Stimulated activated CD8-positive, alpha-beta memory T cell treated with anti-CD3 and anti-CD28 coated beads, Interleukin-2, amount 100 ng/mL, for 48 hours (primary cell): ENCODE results near the gene TRAPPC2B.

Experiments used
- DNase-seq, 2 donors: peaks; one replicate each; pipeline ENCODE4 v3.0.0-alpha.2; 2020; ENCODE audit warnings: low read depth in 2 of 2

TRAPPC2B gene

DNA sequence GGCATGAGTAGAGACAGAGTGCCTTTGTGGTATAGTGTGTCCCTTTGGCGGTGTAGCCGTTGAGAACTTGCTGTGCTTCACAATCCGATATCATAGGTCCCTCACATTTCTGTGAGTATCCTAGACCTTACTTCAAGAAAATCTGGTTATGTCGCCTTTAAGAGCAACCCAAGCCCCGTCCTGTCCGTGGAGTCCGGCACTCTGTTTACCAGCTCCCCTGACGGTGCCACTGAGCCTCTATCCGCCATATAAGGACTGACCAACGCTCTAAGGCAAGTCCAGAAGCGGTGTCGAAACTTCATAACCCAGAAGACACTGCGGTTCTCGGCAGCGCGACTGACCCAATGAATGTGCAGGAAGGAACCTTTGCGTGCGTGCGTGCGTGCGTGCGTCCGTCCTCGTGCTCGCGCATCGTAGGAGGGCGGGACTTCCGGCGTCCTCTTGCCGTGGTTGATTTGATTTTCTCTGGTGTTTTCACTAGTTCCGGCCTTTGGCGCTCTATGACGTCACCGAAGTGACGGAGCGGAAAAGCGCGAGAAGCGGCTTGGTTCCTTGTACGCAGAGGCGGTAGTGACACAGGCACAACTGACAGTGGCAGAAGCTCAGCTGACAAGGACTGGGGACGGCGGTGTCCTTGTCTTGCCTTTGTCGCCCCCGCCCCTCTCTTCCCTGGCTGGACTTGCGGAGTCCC is at the start of gene TRAPPC2B, which contains the start of gene ZNF547:
Gene TRAPPC2B, plus strand, starts transcription at position 555 of the 691 bp plus-strand sequence. CDS start 1,283 bp downstream, outside the sequence.
Gene ZNF547, plus strand, starts transcription at position 555 of the 691 bp plus-strand sequence. CDS start 5,005 bp downstream, outside the sequence.
- peak; percentile 92 to 94 for DNase-seq

DNA sequence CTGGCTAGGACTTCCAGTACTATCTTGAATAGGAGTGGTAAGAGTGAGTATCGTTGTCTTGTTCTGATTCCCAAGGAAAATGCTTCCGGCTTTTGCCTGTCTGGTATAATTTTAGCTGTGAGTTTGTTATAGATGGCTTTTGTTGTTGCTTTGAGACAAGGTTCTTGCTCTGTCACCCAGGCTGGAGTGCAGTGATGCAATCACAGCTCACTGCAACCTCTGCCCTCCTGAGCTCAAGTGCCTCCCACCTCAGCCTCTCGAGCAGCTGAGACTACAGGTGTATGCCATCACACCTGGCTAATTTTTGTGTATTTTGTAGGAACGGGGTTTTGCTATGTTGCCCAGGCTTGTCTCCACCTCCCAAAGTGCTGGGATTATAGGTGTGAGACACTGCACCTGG is 49.2 kb upstream of the TRAPPC2B start:
- no peak for DNase-seq

DNA sequence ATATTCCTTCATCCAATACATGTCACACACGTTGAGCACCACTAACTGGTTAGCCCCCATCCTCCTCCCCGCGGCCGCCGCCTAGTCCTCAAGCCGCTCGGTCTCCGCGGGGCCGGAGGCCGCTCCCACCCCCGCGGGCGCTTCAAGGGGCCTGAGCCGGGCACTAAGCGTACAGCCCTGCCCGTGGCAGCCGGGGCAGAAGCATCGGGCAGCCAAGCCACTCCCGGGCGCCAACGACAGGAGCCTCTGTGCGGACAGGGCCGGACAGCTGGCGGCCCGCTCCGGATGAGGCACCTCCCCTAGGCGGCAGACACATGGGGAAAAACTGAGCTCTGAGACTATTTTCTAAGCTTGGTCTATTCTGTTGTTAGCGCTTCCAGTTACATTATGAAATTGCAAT is 45.8 kb upstream of the TRAPPC2B start:
- DNase-seq: no peak

DNA sequence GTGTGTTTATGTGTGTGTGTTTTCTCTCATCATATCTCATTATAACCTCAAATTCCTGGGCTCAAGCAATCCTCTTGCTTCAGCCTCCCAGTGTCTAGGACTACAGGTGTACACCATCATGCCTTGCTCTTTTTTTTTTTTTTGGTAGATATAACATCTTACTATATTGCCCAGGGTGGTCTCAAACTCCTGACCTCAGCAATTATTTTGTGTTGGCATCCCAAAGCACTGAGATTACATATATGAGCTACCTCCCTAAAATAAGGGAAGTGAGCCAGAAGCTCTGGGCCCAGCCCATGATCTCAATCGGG is 43.5 kb upstream of the TRAPPC2B start:
- DNase-seq: no peak

DNA sequence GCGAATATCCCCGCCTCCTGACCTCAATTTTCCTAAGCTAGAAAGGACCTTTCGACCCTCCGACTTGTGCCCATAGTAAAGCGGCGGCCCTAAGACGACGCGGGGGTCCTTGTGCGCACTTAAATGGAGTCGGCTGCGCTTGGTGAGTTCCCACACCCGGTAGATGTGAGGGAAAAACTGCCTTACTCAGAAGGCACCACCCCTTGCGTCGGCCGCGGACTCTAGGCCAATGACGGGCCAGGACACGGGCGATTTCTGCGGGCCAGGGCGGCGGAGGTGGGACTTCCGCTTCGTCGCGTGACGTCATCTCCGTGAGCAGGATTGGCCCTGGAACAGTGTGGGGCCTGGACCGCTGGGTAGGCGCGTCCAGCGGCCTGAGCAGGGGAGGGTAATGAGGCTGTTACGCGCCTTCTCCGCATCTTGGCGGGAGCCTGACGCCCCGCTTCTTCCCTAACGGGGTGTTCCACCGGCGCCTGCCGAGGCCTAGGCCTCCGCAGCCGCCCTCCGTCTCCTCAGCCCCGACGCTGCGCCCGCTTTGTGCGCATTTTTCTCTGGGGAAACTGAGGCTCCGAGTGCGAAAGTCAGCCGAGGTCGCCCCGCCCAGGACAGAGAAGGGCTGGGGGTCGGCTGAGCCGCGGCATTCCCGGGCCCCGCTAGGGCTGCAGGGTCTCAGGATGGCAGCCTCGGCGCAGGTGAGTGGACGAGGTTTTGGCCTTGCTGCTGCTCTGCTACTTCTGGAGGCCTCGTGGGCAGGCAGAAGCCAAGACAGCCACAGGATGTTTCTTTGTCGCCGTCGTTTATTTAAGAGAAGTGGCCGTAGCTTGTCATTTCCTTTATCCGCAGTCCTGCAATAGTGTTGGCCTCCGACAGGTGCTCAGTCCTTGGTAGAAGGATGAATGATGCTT is 42.9 kb upstream of the TRAPPC2B start, which contains the start of gene ZNF543:
Gene ZNF543, plus strand, starts transcription at position 293 of the 905 bp plus-strand sequence. Its CDS starts 382 bp downstream, at position 675.
- DNase-seq: peak; percentile 87 to 93

DNA sequence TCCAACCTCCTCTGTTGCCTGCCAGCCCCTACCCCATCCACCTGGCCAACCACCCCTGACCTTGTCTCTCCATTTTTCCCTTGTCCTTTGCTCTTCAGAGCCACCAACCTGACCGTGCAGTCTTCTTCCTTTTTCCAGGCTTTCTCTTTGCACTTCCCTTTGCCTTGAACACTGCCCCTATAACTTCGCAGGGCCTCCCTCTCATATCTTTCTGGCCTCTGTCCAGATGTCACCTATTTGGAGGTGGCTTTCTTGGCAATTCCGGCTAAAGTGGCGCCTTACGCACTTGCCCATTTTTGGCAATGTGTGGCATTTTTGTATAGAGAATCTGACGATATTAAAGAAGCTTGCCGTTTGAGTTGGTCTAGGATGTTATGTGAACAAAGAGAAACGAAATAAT is 42.2 kb upstream of the TRAPPC2B start:
- no peak for DNase-seq

DNA sequence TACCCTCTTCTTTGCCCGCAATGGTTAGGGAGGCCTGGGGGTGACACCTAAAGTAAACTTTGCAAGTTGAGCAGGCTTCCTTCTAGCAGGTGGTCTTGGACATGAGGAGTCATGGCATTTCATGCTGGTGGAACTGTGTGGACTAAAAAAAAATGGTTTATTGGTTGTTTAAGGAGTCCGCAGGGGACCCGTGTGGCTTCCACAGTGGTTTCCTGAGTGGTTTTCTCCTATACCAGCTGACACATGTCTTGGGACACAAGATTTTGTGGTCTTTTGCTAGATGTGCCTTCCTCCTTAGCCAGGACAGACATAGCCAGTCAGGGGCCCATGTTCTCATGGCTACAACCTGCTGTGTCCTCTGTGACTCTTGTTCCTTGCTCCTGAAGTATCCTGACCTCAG is 41.6 kb upstream of the TRAPPC2B start:
- no peak for DNase-seq

DNA sequence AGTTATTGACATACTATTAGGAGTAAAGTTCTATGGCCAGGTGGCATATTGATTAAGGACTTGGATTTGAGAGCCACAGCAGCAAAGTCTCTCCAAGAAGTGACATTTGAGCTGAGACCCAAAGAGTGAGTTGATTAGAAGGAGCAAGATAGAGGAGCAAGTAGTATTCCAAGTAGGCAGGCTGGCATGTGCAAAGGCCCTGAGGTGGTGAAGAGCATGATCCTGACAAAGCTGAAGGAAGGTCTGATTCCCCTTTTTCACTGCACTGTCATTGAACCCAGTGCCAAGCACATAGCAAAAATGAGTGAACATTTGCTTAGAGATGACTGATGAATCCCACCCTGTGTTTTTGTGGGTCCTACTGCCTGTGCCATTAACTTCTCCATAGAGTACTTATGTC is 38.4 kb upstream of the TRAPPC2B start:
- no peak for DNase-seq

DNA sequence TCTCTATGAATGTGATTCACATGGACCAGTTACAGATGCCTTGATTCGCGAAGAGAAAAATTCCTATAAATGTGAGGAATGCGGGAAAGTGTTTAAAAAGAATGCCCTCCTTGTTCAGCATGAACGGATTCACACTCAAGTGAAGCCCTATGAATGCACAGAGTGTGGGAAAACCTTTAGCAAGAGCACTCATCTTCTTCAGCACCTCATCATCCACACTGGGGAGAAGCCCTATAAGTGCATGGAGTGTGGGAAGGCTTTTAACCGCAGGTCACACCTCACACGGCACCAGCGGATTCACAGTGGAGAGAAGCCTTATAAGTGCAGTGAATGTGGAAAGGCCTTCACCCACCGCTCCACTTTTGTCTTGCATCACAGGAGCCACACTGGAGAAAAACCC is 35.4 kb upstream of the TRAPPC2B start:
- no peak for DNase-seq

DNA sequence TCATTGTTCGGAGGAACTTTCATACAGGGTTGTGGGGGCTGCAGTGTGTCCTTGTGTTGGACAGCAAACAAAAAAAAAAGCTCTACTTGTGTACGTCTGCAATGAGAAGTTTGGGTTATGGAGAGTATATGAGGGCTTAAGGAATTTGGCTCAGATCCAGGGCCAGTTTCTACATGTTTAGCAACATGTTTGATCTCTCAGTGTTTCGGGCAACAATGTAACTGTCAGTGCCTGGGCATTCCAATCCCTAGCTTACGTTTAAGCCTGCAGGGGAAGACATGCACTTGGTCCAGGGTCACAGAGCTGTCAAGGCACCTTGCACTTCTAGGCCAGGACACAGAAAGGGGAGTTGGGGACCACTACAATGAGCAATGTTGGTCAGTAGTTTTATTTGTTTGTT is 29.2 kb upstream of the TRAPPC2B start:
- no peak for DNase-seq

DNA sequence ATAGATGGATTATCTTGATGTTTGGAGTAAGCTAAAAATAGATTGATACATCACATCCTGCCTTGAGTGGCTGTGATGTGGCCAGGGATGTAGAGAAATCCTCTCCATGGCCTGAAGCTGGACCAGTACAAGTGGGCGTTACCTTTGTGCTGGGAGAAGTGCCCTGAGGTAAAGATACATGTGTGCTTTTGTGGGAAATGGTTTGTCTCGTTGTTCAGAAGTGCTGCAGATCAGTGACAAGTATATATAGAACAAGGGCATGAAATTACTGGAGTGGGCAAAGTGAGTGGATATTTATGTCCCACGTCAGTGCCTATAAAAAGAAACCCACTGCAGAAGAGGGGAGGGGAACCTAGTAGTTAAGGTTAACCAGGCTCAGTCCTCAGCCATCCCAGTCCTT is 24.5 kb upstream of the TRAPPC2B start:
- no peak for DNase-seq

DNA sequence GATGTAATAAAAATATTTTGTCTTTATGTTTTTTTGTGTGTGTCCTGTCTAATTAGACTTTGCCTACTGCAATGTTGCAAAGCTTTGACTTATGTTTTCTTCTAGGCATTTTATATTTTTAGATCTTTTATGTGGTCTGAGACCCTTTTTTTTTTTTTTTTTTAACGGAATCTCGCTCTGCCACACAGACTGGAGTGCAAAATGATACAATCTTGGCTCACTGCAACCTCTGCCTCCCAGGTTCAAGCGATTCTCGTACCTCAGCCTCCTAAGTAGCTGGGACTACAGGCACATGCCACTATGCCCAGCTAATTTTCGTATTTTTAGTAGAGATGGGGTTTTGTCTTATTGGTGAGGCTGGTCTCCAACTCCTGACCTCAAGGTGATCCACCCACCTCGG is 20.8 kb upstream of the TRAPPC2B start:
- no peak for DNase-seq

DNA sequence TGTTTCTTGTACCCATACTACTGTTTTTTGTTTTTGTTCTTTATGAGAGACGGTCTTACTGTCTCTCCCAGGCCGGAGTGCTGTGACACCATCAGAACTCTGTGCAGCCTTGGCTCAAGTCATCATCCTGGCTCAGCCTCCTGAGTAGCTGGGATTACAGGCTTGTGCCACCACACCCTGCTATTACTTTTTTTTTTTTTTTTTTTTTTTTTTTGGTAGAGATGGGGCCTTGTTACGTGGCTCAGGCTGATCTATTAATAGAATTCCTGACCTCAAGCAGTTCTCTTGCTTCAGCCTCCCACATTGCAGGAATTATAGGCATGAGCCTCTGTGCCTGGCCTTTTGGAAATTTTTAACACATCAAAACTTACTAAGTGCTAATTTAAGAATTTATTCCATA is 15.2 kb upstream of the TRAPPC2B start:
- no peak for DNase-seq

DNA sequence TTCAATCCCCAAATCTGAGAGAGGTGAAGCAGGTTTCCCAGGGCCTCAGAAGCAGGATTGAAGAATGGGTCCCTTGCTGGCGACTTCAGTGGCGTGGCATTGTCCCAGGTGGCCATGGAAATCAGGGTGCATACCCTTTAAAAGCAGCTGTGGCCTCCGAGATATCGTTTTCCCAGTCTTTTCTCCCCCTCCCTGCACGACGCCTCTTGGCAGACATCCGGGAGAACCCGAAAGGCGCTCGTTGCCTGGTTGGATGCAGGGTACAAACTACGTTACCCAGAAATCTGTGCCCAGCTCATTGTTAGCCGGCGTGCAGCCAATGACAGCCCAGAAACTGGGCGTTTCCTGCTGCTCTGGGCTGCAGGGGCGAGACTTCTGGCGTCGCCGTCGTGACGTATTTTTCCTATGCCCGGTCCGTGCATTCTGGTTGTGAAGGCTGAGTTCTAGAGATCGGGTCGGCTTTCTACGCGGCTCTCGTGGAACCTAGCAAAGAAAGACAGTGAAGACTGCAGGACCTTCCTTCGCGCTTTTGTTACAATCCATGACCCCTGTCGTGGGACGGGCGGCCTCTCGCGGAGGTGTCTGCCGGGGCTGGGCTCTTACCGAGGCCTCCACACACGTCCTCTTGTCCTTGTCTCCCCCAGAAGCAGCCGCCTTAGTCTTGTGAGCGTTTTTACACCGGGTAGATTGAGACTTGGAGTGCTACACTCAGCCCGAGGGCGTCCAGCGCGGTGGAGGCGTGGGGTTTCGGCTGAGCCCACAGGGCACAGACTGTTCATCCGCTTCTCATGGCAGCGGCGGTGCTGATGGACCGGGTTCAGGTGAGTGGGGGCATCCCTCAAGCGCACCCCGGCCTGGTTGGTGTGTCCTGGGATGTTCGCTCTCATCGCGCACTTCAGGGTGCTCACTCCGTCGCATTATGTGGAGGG is 12.2 kb upstream of the TRAPPC2B start, which contains the start of gene ZNF304:
Gene ZNF304, plus strand, starts transcription at position 395 of the 929 bp plus-strand sequence. Its CDS starts 394 bp downstream, at position 789.
- DNase-seq: peak; percentile 69 to 75

DNA sequence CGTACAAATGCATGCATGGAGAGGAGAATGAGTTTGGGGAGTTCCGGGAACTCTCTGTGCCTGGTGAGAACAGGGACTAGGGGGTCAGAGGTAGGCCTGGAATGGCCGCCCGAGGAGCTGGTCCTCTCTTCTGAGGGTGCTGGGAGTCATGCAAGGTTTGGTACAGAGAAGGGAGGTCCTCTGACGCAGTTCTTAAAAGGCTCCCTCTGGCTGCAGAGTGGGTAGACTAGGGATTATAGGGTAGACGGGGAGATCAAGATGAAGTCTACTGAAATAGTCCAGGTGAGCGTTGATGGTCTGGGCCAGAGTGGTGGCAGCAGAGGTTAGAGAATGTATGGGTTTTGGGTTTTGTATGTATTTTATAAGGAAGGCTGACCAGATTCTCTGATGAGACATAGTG is 11.5 kb upstream of the TRAPPC2B start:
- DNase-seq: no peak

DNA sequence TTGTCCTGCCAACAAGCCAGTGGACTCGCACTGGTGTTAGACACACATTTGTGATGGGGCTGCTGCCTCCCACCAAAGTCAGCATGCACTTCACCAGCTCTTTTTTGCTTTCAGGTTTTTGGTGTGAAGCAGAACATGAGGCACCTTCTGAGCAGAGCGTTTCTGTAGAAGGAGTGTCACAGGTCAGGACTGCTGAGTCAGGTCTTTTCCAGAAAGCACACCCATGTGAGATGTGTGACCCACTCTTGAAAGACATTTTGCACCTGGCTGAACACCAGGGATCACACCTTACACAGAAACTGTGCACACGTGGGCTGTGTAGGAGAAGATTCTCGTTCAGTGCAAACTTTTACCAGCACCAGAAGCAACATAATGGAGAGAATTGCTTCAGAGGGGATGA is 7.4 kb upstream of the TRAPPC2B start:
- no peak for DNase-seq

DNA sequence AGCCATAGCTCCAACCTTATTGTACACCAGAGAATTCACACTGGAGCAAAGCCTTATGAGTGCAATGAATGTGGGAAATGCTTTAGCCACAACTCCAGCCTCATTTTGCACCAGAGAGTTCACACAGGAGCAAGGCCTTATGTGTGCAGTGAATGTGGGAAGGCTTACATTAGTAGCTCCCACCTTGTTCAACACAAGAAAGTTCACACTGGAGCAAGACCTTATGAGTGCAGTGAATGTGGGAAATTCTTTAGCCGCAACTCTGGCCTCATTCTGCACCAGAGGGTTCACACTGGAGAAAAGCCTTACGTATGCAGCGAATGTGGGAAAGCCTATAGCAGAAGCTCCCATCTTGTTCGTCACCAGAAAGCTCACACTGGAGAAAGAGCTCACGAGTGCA is 5.9 kb upstream of the TRAPPC2B start:
- DNase-seq: no peak

DNA sequence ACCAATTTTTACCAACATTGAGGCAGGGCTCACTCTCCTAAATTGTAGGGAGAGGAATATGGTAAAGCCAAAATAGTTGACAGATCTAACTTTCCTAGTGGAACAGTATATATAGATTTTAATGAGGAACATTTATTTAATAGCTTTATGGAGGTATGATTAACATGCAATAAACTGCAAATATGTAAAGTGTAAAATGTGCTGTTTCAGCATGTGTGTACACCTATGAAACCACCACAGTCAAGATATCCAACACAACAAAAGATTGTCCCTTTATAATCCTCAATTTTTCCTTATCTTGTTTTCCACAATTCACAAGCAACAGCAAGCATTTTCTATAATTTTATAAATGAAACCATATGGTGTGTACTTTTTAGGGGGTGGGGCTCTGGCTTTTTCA is 4.1 kb upstream of the TRAPPC2B start:
- DNase-seq: no peak

DNA sequence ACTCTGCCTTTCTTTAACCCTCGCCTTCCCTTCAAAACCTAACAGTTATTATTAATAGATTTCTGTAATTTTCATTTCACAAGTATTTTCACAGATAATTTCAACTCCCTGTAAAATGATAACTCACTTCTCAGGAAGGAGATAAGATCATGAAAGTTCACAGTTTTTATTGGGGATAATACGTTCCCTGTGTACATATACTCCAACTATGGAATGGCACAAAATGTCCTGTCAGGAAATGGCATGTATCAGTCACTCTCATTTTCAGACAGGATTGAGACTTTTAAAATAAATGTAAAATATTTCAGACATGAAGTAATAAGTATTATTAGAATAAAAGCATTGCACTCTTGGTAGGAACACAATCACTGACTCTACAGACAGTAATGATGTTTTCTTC is 932 bp upstream of the TRAPPC2B start:
- no peak for DNase-seq

DNA sequence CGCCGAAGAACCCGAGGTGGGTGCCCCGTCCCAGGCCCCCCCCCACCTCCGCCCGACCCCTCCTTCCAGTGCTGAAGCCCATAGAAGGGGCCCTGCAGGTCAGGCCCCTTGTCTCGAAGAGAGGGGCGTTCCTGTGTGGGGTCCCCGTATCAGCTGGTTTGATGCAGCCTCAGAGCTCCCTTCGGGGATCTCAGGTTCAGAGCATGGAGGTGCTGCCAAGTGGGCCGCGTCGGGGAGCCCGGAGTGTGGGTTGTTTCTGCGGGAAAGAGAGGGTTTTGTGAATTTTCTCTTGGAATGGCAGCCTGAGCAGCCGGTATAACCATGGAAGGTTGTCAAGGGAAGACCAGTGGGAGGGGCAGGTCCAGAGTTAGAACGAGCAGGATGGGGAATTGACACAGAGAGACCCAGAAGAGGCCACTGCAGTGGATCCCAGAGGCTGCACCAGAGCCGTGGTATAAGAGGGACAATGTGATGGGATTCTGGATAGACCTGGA is 384 bp downstream of the TRAPPC2B start:
- no peak for DNase-seq

DNA sequence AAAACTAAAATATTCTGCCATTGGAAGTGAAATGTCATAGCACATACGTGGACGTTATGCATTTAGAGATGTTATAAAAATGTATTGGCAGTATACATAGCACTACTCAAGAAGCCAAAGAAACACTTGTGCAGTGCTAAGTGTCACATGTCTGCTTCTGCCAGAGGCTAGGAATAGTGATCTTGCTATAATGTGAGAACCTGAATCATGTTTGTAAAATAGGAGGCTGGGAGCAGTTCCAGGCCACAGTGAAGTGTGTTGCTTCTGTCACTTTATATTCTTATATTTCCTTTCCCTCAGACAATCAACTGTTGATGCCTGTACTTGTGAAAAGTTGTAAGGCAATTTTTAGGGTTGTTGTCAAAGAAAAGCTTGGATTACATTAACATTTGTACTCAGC is 3.4 kb downstream of the TRAPPC2B start:
- DNase-seq: no peak

DNA sequence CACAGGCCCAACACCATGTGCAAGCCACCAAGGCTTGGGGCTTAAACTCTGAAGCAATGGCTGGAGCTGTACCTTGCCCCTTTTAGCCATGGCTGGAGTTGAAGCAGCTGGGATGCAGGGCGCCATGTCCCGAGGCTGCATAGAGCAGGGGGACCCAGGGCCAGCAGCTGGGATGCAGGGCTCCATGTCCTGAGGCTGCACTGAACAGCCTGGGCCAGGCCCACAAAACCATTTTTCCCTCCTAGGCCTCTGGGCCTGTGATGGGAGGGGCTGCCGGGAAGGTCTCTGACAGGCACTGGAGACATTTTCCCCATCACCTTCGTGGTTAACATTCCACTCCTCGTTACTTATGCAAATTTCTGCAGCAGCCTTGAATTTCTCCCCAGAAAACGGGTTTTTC is 10.8 kb downstream of the TRAPPC2B start:
- no peak for DNase-seq
